ENCODE results near the gene UNC93A.
"Not testable (repeated sequence)": the region's sequence is repeated elsewhere in the genome, so short reads cannot be mapped to it uniquely, and the experiment has no call there.

Gene UNC93A

GRCh38 chr6:167272151-167272550 lies 19.0 kb upstream of the UNC93A start:
- DNase-seq = no peak

DNA sequence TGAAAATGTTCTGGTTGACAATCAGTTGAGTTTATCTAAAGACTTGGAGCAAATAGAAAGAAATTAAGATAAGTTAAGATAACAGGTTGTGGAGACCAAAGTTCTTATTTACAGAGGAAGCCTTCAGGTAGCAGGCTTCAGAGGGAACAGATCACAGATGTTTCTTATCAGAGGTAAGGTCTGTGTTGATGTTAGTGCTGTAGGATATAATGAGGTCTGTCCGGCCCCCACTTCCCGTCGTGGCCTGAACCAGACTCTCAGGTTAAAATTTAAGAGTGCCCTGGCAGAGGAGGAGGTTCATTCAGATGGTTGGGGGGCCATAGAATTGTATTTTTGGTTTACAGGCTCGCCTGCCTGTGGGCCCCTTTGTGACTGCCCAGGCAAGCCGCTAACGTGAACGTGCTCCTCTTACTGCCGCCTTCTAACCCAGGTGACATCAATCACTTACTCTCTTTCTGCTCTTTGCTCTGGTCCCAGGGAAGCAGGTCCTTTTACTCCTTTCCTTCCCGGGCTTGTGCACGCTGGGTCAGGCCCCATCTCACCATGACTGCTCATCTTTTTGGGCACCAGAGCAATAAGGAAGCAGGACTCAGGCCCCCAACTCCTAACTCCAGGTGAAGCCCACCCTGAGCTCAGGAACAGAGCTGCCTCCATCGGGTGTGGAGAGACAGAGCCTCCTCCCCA lies 18.3 kb upstream of the UNC93A start:
- DNase-seq = no peak

DNA sequence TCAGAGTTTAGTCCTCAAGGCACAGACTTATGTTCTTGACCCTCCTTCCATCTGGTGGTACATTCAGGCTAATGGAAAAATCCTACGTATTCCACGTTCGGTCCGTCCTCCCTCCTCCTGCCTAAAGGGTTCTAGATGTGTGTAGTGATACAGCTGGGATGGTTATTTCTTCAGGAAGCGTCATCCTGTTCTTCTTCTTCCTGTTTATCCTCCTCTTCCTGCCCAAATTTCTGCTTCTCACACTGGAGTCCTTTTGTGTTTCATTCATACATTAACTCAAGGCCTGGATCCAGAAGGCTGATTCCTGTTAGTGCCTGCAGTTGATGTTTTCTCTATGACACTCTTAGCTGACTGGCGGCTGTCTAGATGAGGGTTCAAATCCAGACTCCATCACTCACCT lies 16.8 kb upstream of the UNC93A start:
- DNase-seq = no peak

GRCh38 chr6:167275001-167275400 lies 16.1 kb upstream of the UNC93A start:
- no peak for DNase-seq

GRCh38 chr6:167275436-167275835 lies 15.7 kb upstream of the UNC93A start:
- no peak for DNase-seq

DNA sequence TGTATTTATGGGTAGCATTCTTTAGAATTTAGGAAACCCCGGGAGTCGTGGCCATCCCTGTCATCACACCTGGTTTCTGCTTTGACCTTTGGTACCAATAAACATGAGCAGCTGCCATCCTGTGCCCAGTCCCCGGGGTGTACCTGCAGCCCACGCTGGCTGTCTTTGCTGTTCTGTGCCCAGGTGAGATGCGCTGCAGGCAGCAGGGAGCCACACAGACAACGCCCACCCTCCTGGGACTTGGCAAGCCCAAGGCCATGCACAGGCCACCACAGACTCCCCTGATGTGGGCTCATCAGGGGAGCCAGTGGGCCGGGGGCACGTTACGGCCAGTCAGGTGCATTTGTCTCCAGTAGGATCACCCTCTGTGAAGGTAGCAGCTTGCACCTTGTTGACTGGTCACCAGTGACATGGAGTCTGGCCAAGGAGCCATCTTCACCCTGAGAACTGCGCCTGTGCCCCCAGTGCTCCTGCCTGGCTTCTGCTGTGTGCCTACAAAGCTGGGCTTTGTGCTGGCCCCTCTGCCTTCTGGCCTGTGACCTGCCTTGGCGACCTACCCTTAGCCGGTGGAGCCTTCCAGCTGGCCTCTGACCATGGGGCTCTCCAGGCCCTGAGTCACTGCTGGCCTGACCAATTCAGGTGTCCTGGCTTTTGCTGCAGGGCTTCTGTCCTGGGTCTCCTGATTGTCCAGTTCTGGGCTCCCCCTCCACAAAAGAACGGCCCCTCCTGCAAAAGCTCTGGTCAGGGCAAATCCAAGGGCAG lies 14.2 kb upstream of the UNC93A start:
- DNase-seq = no peak

DNA sequence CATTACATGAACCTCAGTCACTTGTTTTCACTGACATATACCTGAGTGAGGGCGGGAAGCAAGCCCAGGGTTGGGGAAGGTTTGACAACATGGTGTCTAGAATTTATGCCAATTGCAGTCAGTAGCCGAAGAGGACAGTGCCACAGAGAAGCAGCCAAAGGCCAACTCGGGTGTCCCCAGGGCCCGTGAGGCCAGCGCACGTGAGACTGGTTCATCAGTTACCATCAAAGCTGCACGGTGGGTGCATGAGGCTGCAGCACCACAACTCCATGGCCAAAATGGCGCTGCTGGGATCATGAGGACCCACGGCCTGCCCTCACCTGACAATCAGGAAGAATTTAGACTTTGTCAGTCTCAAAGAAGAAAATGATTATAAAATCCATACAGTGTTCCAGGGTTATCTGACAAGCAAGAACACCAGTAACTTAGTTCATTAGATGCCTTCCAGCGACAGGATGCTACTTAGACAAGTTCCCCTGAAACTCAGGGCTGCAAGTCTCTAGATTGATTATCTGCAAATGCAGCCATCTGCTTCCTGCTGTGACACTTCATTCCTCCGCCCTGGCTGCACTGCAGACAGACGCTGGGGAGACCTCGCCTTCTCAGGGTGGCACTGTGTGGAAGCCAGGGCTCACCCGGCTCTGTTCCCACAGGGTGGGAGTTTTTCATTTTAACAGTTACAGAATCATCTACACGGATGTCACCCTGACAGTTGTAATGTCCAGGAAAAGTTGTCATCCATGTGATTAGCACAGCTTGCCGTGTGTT lies 12.8 kb upstream of the UNC93A start:
- DNase-seq = not testable (repeated sequence)

DNA sequence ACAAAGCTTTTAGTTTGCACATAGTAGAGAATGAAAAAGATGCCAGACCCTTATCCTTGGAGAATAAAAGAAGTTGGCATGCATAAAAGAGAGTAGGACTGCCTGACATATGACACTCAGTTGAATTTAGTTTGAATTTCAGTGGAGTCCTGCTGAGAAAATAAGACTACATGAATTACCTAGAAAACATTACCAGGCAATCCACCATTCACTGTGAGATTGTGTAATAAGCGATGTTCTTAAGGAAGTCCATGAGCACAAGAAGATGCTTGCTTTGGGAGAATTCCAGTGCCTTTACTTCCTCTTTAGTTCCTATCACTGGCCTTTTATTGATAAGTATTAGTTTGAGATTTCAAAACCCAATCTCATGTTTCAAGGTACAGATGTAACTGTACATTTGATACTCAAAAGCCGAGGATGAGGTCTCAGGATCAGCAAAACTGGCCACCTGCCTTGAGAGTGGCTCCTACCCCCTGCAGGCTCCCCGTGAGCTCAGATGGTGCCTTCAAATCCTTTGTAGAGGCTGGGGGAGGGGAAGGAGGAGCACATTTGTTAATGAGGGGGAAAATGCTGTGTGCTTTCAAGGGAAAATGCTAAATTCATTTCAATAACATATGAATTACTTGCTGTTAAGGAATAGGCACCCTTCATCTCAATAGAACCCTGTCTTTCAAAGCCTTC lies 11.2 kb upstream of the UNC93A start:
- no peak for DNase-seq

DNA sequence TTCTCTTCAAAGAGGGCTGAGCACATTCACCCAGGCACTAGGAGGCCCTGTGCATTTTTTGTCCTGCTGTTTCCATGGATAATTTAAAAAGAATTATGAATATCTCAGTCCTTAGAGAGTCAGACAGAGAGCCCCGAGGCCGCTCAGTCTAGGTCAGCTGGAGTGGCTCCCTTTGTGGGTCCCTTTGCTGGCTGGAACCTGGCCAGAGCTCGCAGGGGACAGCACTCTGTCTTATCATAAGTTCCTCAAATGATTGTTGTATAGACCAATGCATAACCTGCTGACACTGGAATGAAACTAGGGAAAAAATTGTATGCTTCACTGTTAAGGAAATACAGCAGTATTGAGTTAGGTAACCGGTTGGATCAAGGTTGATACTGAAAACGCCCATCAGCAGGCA lies 10.6 kb upstream of the UNC93A start:
- DNase-seq = not testable (repeated sequence)

DNA sequence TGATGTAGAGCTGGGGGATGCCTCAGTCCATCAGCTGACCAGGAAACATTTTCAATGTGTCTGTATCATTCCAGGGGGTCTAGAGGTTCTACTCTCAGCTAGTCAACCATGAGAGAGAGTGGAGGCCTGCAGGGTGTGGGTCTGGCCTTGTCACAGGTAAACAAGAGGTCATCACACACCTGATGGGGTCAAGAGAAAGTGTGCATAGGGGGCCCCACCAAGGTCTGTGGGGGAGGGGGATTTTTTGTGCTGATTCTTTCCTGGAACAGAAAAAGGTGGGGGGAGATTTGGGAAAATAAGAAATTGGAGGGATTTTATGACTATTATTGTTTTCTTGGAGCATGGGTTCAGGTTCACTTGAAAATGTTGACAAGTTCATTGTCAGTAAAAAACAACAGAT lies 8.9 kb upstream of the UNC93A start:
- DNase-seq = no peak

GRCh38 chr6:167284565-167284964 lies 6.5 kb upstream of the UNC93A start:
- not testable (repeated sequence) for DNase-seq

GRCh38 chr6:167285077-167285770 lies 5.9 kb upstream of the UNC93A start:
- DNase-seq = no peak

- no peak for DNase-seq
Observed at GRCh38 chr6:167287513-167288048, 3.5 kb upstream of the UNC93A start.

GRCh38 chr6:167288591-167289225 lies 2.4 kb upstream of the UNC93A start:
- not testable (repeated sequence) for DNase-seq

DNA sequence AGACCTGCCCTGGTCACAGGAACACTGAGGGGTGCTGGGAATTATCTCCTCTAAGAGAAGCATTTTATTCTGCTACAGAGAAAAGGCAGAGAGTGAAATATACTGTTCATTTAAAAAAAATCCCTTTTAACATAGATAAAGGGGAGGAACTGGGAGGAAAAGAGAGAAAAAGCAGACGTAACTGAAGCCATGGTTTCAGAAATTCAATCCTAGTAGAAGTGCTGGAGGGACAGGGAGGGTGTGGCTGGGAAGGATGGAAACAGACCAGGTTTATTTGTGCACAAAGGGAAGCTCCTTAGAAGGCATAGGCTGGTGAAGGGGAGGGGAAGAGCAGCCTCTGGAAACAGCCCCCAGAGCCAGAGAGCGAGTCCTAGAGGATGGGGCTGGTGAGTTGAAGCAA lies 1.8 kb upstream of the UNC93A start:
- not testable (repeated sequence) for DNase-seq

- no peak for DNase-seq
Observed at GRCh38 chr6:167291623-167292300, 647 bp downstream of the UNC93A start.

DNA sequence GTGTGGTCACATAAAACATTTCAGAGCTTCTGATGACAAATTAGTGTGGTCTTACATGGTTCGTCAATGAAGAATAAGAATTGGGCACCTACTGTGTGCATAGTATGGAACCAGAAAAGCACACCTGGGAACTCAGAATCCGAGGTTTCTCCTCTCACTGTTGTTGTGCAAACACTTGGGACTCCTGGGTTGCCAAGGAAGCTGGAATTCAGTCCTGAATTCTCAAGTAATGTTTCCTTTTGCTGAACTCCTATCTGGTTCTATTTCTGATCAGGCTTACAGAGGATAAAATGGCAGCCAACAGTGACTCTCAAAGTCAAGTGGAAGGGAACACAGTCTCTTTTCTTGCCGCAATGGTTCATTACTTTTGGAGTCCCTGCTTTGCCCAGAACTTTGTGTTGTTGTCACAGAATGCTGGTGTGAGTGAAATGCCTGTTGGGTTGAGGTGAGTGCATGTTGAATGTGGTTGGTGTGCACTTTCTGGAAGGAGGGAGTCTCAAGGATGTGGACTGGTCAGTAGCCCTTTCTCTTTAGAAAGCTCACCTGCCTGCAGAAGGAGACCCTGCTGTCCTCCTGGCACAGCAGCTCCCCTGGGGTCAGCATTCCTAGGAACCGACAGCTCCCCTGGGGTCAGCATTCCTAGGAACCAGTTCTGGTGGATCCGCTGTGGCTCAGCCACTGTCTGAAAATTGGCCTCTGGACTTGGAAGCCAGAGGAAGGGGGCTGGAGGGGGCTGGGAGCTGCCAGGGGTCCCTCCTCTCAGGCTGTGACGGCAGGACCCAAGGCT lies 1.4 kb downstream of the UNC93A start:
- DNase-seq = no peak

- no peak for DNase-seq
Observed at GRCh38 chr6:167293088-167293589, 2.0 kb downstream of the UNC93A start.

DNA sequence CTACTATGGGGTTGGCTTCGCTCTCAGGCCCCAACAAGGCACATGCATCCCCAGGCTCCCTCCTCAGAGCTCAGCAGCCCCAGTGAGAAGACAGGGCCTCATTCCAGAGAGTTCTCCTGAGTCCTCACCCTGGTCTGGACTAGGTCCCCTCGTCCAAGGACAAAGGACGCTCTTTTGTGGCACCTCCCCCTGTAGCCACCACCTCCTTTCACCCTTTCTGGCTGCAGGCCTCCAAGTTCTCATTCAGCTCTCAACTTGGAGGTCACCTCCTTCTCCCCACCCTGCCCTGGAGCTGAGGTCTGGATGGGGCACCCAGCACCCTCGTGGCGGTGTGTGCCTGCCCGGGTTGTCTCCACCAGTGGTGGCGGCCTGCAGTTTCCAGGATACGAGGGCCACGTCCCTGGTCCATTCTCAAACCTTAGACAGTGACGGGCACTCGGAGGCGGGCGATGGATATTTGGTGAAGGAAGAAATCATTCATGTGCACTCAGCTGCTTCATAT lies 2.5 kb downstream of the UNC93A start:
- DNase-seq = no peak

DNA sequence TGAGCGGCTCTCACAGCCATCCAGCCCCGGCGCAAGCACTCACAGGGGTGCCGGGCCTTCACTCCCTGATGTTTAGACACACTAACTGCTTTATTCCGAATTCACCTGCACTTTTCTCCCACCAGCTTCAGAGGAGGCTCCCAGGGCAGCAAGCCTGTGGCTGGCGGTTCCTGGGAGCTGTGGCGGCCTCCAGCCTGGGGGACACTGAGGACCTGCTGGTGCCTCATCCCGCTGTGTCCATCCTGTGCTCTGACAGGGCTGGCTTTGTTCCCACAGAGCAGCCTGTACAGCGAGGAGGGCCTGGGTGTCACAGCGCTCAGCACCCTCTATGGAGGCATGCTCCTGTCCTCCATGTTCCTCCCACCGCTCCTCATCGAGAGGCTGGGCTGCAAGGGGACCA lies 3.1 kb downstream of the UNC93A start:
- no peak for DNase-seq

Data from NCI-H187 treated with DMSO at 0.1 percent for 48 hours (cell line).